ENCODE measurements around the gene TM4SF1.

DNA sequence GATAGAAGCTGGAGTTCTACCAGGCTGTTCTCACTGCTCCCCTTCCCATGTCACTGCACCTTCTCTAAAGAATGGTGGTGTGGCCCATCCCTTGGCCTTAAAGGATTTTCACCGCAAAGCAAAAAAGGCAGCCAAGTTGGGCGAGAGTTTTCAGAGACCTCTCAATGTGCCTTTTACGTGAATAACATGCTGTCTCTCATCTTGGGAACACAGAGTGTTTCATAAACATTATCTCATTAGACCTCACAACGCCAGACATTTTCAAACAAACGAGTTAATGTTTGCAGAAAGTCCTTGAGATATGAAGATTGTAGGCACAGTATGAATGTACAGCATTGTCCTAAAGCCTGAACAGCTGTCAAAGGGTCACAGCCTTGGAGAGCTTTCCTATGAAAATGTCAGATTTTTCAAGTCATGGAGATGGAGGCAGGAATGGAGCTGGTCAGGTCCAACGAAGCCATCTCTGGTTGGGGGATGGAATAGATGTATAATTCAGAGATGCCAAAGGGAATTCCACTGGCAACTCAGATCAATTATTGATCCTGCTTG is 21.3 kb downstream of the TM4SF1 start:
- TF ChIP-seq, protein P1, sequence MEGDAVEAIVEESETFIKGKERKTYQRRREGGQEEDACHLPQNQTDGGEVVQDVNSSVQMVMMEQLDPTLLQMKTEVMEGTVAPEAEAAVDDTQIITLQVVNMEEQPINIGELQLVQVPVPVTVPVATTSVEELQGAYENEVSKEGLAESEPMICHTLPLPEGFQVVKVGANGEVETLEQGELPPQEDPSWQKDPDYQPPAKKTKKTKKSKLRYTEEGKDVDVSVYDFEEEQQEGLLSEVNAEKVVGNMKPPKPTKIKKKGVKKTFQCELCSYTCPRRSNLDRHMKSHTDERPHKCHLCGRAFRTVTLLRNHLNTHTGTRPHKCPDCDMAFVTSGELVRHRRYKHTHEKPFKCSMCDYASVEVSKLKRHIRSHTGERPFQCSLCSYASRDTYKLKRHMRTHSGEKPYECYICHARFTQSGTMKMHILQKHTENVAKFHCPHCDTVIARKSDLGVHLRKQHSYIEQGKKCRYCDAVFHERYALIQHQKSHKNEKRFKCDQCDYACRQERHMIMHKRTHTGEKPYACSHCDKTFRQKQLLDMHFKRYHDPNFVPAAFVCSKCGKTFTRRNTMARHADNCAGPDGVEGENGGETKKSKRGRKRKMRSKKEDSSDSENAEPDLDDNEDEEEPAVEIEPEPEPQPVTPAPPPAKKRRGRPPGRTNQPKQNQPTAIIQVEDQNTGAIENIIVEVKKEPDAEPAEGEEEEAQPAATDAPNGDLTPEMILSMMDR (IDR thresholded peaks at IDR 0.05), result no peak
- no peak for TF ChIP-seq POLR2A (IDR thresholded peaks at IDR 0.05)

All from Peyer's patch (tissue), 4 donors.